Activated CD4-positive, alpha-beta T cell treated with anti-CD3 and anti-CD28 coated beads for 4 hours (primary cell): ENCODE results near the gene L3MBTL4.
"Not testable (repeated sequence)": the region's sequence is repeated elsewhere in the genome, so short reads cannot be mapped to it uniquely, and the experiment has no call there.

ENCODE experiments used
- DNase-seq, 2 donors: peaks; one replicate each; pipeline ENCODE4 v3.0.0-alpha.2; 2020

The L3MBTL4 gene

GRCh38 chr18:6414723-6415417 lies at the start of gene L3MBTL4:
L3MBTL4 (minus strand) TSS chr18:6414911; CDS start chr18:6311625, 103,286 bp downstream.
- DNase-seq = no peak

- DNase-seq = no peak
Measured at GRCh38 chr18:6452194-6452593, 37.5 kb upstream of the L3MBTL4 start.

- no peak for DNase-seq
Measured at GRCh38 chr18:6449213-6449612, 34.5 kb upstream of the L3MBTL4 start.

GRCh38 chr18:6444466-6445228 lies 29.9 kb upstream of the L3MBTL4 start:
- DNase-seq = no peak

GRCh38 chr18:6441200-6441599 lies 26.5 kb upstream of the L3MBTL4 start:
- DNase-seq = no peak

GRCh38 chr18:6437937-6438818 lies 23.5 kb upstream of the L3MBTL4 start:
- no peak for DNase-seq

- no peak for DNase-seq
Measured at GRCh38 chr18:6435731-6436130, 21.0 kb upstream of the L3MBTL4 start.

- no peak for DNase-seq
Measured at GRCh38 chr18:6434987-6435709, 20.4 kb upstream of the L3MBTL4 start.

- DNase-seq = no peak
Measured at GRCh38 chr18:6434481-6434880, 19.8 kb upstream of the L3MBTL4 start.

GRCh38 chr18:6431659-6432318 lies 17.1 kb upstream of the L3MBTL4 start:
- no peak for DNase-seq

GRCh38 chr18:6428851-6429395 lies 14.2 kb upstream of the L3MBTL4 start:
- DNase-seq = no peak

- no peak for DNase-seq
Measured at GRCh38 chr18:6427286-6427685, 12.6 kb upstream of the L3MBTL4 start.

- no peak for DNase-seq
Measured at GRCh38 chr18:6423289-6423688, 8.6 kb upstream of the L3MBTL4 start.

GRCh38 chr18:6414118-6414722 lies 491 bp downstream of the L3MBTL4 start:
- no peak for DNase-seq

- DNase-seq = no peak
Measured at GRCh38 chr18:6413579-6414117, 1.1 kb downstream of the L3MBTL4 start.

GRCh38 chr18:6412933-6413472 lies 1.7 kb downstream of the L3MBTL4 start:
- DNase-seq = no peak

- no peak for DNase-seq
Measured at GRCh38 chr18:6411382-6411781, 3.3 kb downstream of the L3MBTL4 start.

- no peak for DNase-seq
Measured at GRCh38 chr18:6409933-6410332, 4.8 kb downstream of the L3MBTL4 start.

- not testable (repeated sequence) for DNase-seq
Measured at GRCh38 chr18:6408543-6408942, 6.2 kb downstream of the L3MBTL4 start.

GRCh38 chr18:6406910-6407470 lies 7.7 kb downstream of the L3MBTL4 start:
- no peak for DNase-seq
